Measurements from ENCODE around the gene GALNT6. TPM values are rescaled to one million over a fixed set of nuclear protein-coding genes. Genes with fewer than 3 reads are reported as not detected.

Gene GALNT6
- total and polyA plus RNA-seq, 7 experiments from 2014 or later, result 2.5 to 19.5 (median 13.4) TPM

GRCh38 chr12:51393676-51394545 lies 2.7 kb upstream of the GALNT6 start:
- H3K4me1 ChIP-seq (ENCODE audit: control insufficient read depth in 2 of 2, insufficient read depth in 2 of 2, low read length in 2 of 2), result peaks cover 50 to 61% of the 10 kb centered on the region in 2 donors
- POLR2A ChIA-PET, result interaction anchor here (0.6 to 2.2 kb wide), 5 partner anchors 10 to 176 kb away, joined by 3 to 9 read pairs (median 3); partner anchors contain the start of gene POU6F1
- Mint-ChIP-seq H3K4me3 (peak overlapping the region; percentile 77 to 96 (median 88)), H3K9me3 (no peaks in the 10 kb centered on the region), H3K27me3 (peaks cover 0 to 17% (median 0%) of the 10 kb centered on the region in 5 donors), H3K27ac (peak overlapping the region; percentile 82 to 97 (median 91)), H3K36me3 (peaks cover 0 to 4% (median 0%) of the 10 kb centered on the region in 5 donors), H3K4me1 (peaks cover 50 to 68% (median 62%) of the 10 kb centered on the region in 7 donors)
- no peaks in the 10 kb centered on the region for H3K36me3 ChIP-seq (ENCODE audit: control insufficient read depth in 2 of 3, insufficient read depth in 3 of 3, low read length in 3 of 3)
- peak overlapping the region; percentile 83 for H3K27ac ChIP-seq (ENCODE audit: low read depth, low read length)
- DNase-seq, result peak in 5 of 9 donors; percentile 23 to 41 (median 37)
- intact Hi-C loops (cut with micrococcal nuclease), result loop anchor here (2.0 to 10.0 kb wide), 3 partner anchors 31 to 661 kb away; partner anchors contain the start of genes BIN2 (in 1 of the 2), NR4A1 (in 1 of the 2) and SLC4A8 (in 1 of the 2)
- CTCF ChIA-PET, result interaction anchor here (0.5 to 1.8 kb wide), 5 partner anchors 20 to 612 kb away, joined by 3 to 6 read pairs (median 4); no protein-coding TSS in a partner anchor
- no peaks in the 10 kb centered on the region for H3K27me3 ChIP-seq (ENCODE audit: control insufficient read depth in 2 of 2, insufficient read depth in 2 of 2, low read length in 2 of 2)
- peak; percentile 63 for ATAC-seq
- H3K9me3 ChIP-seq (ENCODE audit: control insufficient read depth in 2 of 3, low read length in 3 of 3), result no peaks in the 10 kb centered on the region
- peak overlapping the region; percentile 21 for H3K4me3 ChIP-seq (ENCODE audit: low read length)

- ATAC-seq, result peak; percentile 33
- Histone ChIP-seq H3K27me3 (ENCODE audit: control insufficient read depth in 2 of 2, insufficient read depth in 2 of 2, low read length in 2 of 2) (no peaks in the 10 kb centered on the region), H3K4me3 (ENCODE audit: low read length) (peak overlapping the region; percentile 28), H3K4me1 (ENCODE audit: control insufficient read depth in 2 of 2, insufficient read depth in 2 of 2, low read length in 2 of 2) (peaks cover 50 to 67% of the 10 kb centered on the region in 2 donors), H3K36me3 (ENCODE audit: control insufficient read depth in 2 of 3, insufficient read depth in 3 of 3, low read length in 3 of 3) (no peaks in the 10 kb centered on the region), H3K27ac (ENCODE audit: low read depth, low read length) (peak overlapping the region; percentile 83), H3K9me3 (ENCODE audit: control insufficient read depth in 2 of 3, low read length in 3 of 3) (no peaks in the 10 kb centered on the region)
- Mint-ChIP-seq H3K27me3 (peaks cover 0 to 10% (median 0%) of the 10 kb centered on the region in 5 donors), H3K4me3 (peak overlapping the region; percentile 77 to 96 (median 88)), H3K27ac (peak overlapping the region; percentile 82 to 97 (median 91)), H3K9me3 (no peaks in the 10 kb centered on the region), H3K36me3 (peaks cover 0 to 4% (median 0%) of the 10 kb centered on the region in 5 donors), H3K4me1 (peaks cover 62 to 77% (median 73%) of the 10 kb centered on the region in 7 donors)
- ChIA-PET POLR2A (interaction anchor here (1.2 to 3.6 kb wide), 5 partner anchors 9 to 26 kb away, joined by 3 to 13 read pairs (median 5); no protein-coding TSS in a partner anchor), CTCF (interaction anchor here (0.7 kb wide), 1 partner anchor 146 kb away, joined by 3 read pairs; no protein-coding TSS in a partner anchor)
- intact Hi-C loops (cut with micrococcal nuclease), result loop anchor here (5.0 to 10.0 kb wide), 2 partner anchors 70 to 662 kb away; partner anchors contain the start of genes BIN2 (in 1 of the 2) and NR4A1 (in 1 of the 2)
- DNase-seq, result peak in 3 of 9 donors; percentile 33 to 70 (median 39)
These were observed 1.5 kb upstream of the GALNT6 start for GRCh38 chr12:51392556-51393237.

- Mint-ChIP-seq H3K4me1 (peaks cover 63 to 89% (median 74%) of the 10 kb centered on the region in 7 donors), H3K27me3 (peaks cover 0 to 6% (median 0%) of the 10 kb centered on the region in 5 donors), H3K9me3 (no peaks in the 10 kb centered on the region), H3K36me3 (peaks cover 0 to 2% (median 0%) of the 10 kb centered on the region in 5 donors), H3K27ac (peak overlapping the region; percentile 37 to 92 (median 87)), H3K4me3 (peak overlapping the region; percentile 77 to 96 (median 92))
- POLR2A ChIA-PET, result interaction anchor here (0.6 to 3.6 kb wide), 6 partner anchors 10 to 70 kb away, joined by 3 to 13 read pairs (median 4); no protein-coding TSS in a partner anchor
- CTCF ChIA-PET, result interaction anchor here (1.5 kb wide), 1 partner anchor 22 kb away, joined by 6 read pairs; no protein-coding TSS in a partner anchor
- no peaks in the 10 kb centered on the region for H3K36me3 ChIP-seq (ENCODE audit: control insufficient read depth in 2 of 3, insufficient read depth in 3 of 3, low read length in 3 of 3)
- no peaks in the 10 kb centered on the region for H3K27me3 ChIP-seq (ENCODE audit: control insufficient read depth in 2 of 2, insufficient read depth in 2 of 2, low read length in 2 of 2)
- DNase-seq, result peak in 3 of 9 donors; percentile 28 to 33 (median 31)
- H3K4me3 ChIP-seq (ENCODE audit: low read length), result peak overlapping the region; percentile 67
- peak overlapping the region; percentile 83 for H3K27ac ChIP-seq (ENCODE audit: low read depth, low read length)
- H3K9me3 ChIP-seq (ENCODE audit: control insufficient read depth in 2 of 3, low read length in 3 of 3), result no peaks in the 10 kb centered on the region
- peak; percentile 24 for ATAC-seq
- intact Hi-C loops (cut with micrococcal nuclease), result loop anchor here (1.0 to 10.0 kb wide), 4 partner anchors 8 to 664 kb away; partner anchors contain the start of genes BIN2 (in 1 of the 2) and NR4A1 (in 1 of the 2)
- peaks cover 46 to 69% of the 10 kb centered on the region in 2 donors for H3K4me1 ChIP-seq (ENCODE audit: control insufficient read depth in 2 of 2, insufficient read depth in 2 of 2, low read length in 2 of 2)
These were observed 319 bp downstream of the GALNT6 start for GRCh38 chr12:51390891-51391282.

- intact Hi-C loops (cut with micrococcal nuclease), result loop anchor here (5.0 to 10.0 kb wide), 2 partner anchors 68 to 664 kb away; partner anchors contain the start of genes BIN2 (in 1 of the 2) and NR4A1 (in 1 of the 2)
- Mint-ChIP-seq H3K36me3 (peaks cover 0 to 2% (median 0%) of the 10 kb centered on the region in 5 donors), H3K4me3 (peak overlapping the region; percentile 77 to 96 (median 92))
These were observed 749 bp downstream of the GALNT6 start for GRCh38 chr12:51390457-51390856.

GRCh38 chr12:51389302-51389999 lies 1.8 kb downstream of the GALNT6 start:
- CTCF ChIA-PET, result no interaction called here
- Histone ChIP-seq H3K4me3 (ENCODE audit: low read length) (no peak overlapping the region), H3K4me1 (ENCODE audit: control insufficient read depth in 2 of 2, insufficient read depth in 2 of 2, low read length in 2 of 2) (peaks cover 32 to 59% of the 10 kb centered on the region in 2 donors), H3K27ac (ENCODE audit: low read depth, low read length) (peak overlapping the region; percentile 12), H3K36me3 (ENCODE audit: control insufficient read depth in 2 of 3, insufficient read depth in 3 of 3, low read length in 3 of 3) (no peaks in the 10 kb centered on the region), H3K9me3 (ENCODE audit: control insufficient read depth in 2 of 3, low read length in 3 of 3) (no peaks in the 10 kb centered on the region), H3K27me3 (ENCODE audit: control insufficient read depth in 2 of 2, insufficient read depth in 2 of 2, low read length in 2 of 2) (no peaks in the 10 kb centered on the region)
- DNase-seq, result peak in 3 of 9 donors; percentile 33 to 47 (median 38)
- POLR2A ChIA-PET, result interaction anchor here (0.6 to 3.6 kb wide), 5 partner anchors 16 to 432 kb away, joined by 3 to 13 read pairs (median 3); no protein-coding TSS in a partner anchor
- Mint-ChIP-seq H3K27ac (peak overlapping the region in 7 of 9 donors; percentile 36 to 90 (median 69)), H3K4me3 (peak overlapping the region in 8 of 10 donors; percentile 3 to 96 (median 21)), H3K4me1 (peaks cover 52 to 81% (median 65%) of the 10 kb centered on the region in 7 donors), H3K36me3 (peaks cover 0 to 4% (median 0%) of the 10 kb centered on the region in 5 donors), H3K9me3 (no peaks in the 10 kb centered on the region), H3K27me3 (peaks cover 0 to 6% (median 0%) of the 10 kb centered on the region in 5 donors)
- no peak for ATAC-seq
- intact Hi-C loops (cut with micrococcal nuclease), result no loop called here

More at GRCh38 chr12:51390457-51390856, 749 bp downstream of the GALNT6 start:
- Histone ChIP-seq H3K4me1 (ENCODE audit: control insufficient read depth in 2 of 2, insufficient read depth in 2 of 2, low read length in 2 of 2) (peaks cover 43 to 65% of the 10 kb centered on the region in 2 donors), H3K27me3 (ENCODE audit: control insufficient read depth in 2 of 2, insufficient read depth in 2 of 2, low read length in 2 of 2) (no peaks in the 10 kb centered on the region), H3K4me3 (ENCODE audit: low read length) (peak overlapping the region; percentile 67), H3K9me3 (ENCODE audit: control insufficient read depth in 2 of 3, low read length in 3 of 3) (no peaks in the 10 kb centered on the region), H3K27ac (ENCODE audit: low read depth, low read length) (peak overlapping the region; percentile 83), H3K36me3 (ENCODE audit: control insufficient read depth in 2 of 3, insufficient read depth in 3 of 3, low read length in 3 of 3) (no peaks in the 10 kb centered on the region)
- DNase-seq (no peak), ATAC-seq (no peak)
- peak overlapping the region; percentile 37 to 92 (median 87) for H3K27ac Mint-ChIP-seq
- peaks cover 0 to 6% (median 0%) of the 10 kb centered on the region in 5 donors for H3K27me3 Mint-ChIP-seq
- ChIA-PET CTCF (interaction anchor here (1.5 kb wide), 1 partner anchor 21 kb away, joined by 6 read pairs; no protein-coding TSS in a partner anchor), POLR2A (interaction anchor here (0.6 to 3.6 kb wide), 7 partner anchors 9 to 70 kb away, joined by 3 to 13 read pairs (median 3); no protein-coding TSS in a partner anchor)
- H3K9me3 Mint-ChIP-seq, result no peaks in the 10 kb centered on the region
- peaks cover 61 to 89% (median 72%) of the 10 kb centered on the region in 7 donors for H3K4me1 Mint-ChIP-seq

All from naive thymus-derived CD4-positive, alpha-beta T cell (primary cell).